BE2C (cell line): ENCODE data around the gene SHANK3.
"Not testable (repeated sequence)": the region's sequence is repeated elsewhere in the genome, so short reads cannot be mapped to it uniquely, and the experiment has no call there.

Source experiments
- DNase-seq: peaks from one replicate; pipeline ENCODE4 v3.0.0-alpha.2; 2020
- H3K27me3 ChIP-seq: fragments of 250-450 bp; sonication (Bioruptor Pico); 2 replicates; pipeline ENCODE4 v1.5.1; 2020; ENCODE audit warnings: mild to moderate bottlenecking
- H3K36me3 ChIP-seq: fragments of 250-450 bp; sonication (Bioruptor Pico); 2 replicates; pipeline ENCODE4 v1.5.1; 2020; ENCODE audit warnings: mild to moderate bottlenecking
- H3K4me1 ChIP-seq: fragments of 250-450 bp; sonication (Bioruptor Pico); 2 replicates; pipeline ENCODE4 v1.5.1; 2020
- H3K4me3 ChIP-seq: 2 replicates; pipeline ENCODE4 v1.5.1; 2011; ENCODE audit warnings: low read depth, low read length
- H3K9me3 ChIP-seq: fragments of 250-450 bp; sonication (Bioruptor Pico); 2 replicates; pipeline ENCODE4 v1.5.1; 2020
- TF ChIP-seq, protein P1 (sequence below): IDR thresholded peaks from 2 replicates; pipeline ENCODE4 v1.5.1; 2012; ENCODE audit warnings: mild to moderate bottlenecking, low read depth, low read length

SHANK3 gene

DNA sequence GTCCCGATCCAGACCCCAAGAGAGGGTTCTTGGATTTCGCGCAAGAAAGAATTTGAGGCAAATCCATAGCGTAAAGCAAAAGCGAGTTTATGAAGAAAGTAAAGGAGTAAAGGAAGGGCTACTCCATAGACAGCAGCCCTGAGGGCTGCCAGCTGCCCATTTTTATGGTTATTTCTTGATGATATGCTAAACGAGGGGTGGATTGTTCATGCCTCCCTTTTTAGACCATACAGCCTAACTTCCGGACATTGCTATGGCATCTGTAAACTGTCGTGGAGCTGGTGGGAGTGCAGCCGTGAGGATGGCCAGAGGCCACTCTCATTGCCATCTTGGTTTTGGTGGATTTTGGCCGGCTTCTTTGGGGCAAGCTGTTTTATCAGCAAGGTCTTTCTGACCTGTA is 19.4 kb upstream of the SHANK3 start:
- TF ChIP-seq, protein P1, sequence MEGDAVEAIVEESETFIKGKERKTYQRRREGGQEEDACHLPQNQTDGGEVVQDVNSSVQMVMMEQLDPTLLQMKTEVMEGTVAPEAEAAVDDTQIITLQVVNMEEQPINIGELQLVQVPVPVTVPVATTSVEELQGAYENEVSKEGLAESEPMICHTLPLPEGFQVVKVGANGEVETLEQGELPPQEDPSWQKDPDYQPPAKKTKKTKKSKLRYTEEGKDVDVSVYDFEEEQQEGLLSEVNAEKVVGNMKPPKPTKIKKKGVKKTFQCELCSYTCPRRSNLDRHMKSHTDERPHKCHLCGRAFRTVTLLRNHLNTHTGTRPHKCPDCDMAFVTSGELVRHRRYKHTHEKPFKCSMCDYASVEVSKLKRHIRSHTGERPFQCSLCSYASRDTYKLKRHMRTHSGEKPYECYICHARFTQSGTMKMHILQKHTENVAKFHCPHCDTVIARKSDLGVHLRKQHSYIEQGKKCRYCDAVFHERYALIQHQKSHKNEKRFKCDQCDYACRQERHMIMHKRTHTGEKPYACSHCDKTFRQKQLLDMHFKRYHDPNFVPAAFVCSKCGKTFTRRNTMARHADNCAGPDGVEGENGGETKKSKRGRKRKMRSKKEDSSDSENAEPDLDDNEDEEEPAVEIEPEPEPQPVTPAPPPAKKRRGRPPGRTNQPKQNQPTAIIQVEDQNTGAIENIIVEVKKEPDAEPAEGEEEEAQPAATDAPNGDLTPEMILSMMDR = no peak
- Histone ChIP-seq H3K27me3 (peaks cover 8% of the 10 kb centered on the region), H3K36me3 (no peaks in the 10 kb centered on the region), H3K4me1 (no peaks in the 10 kb centered on the region), H3K9me3 (peaks cover 5% of the 10 kb centered on the region; the same call in 1 of the 2 replicates), H3K4me3 (no peak overlapping the region)
- DNase-seq = no peak

DNA sequence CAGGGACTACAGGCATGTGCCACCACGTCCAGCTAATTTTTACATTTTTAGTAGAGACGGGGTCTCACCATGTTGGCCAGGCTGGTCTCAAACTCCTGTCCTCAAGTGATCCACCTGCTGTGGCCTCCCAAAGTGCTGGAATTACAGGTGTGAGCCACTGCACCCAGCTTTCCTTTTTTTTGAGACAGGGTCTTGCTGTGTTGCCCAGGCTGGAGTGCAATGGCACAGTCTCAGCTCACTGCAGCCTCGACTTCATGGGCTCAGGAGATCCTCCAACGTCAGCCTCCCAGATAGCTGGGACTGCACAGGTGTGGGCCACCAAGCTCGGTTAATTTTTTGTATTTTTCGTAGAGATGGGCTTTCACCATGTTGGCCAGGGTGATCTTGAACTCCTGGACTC is 18.0 kb upstream of the SHANK3 start:
- H3K4me1 ChIP-seq, H3K36me3 ChIP-seq, H3K9me3 ChIP-seq, H3K27me3 ChIP-seq, DNase-seq, H3K4me3 ChIP-seq: not testable (repeated sequence)

DNA sequence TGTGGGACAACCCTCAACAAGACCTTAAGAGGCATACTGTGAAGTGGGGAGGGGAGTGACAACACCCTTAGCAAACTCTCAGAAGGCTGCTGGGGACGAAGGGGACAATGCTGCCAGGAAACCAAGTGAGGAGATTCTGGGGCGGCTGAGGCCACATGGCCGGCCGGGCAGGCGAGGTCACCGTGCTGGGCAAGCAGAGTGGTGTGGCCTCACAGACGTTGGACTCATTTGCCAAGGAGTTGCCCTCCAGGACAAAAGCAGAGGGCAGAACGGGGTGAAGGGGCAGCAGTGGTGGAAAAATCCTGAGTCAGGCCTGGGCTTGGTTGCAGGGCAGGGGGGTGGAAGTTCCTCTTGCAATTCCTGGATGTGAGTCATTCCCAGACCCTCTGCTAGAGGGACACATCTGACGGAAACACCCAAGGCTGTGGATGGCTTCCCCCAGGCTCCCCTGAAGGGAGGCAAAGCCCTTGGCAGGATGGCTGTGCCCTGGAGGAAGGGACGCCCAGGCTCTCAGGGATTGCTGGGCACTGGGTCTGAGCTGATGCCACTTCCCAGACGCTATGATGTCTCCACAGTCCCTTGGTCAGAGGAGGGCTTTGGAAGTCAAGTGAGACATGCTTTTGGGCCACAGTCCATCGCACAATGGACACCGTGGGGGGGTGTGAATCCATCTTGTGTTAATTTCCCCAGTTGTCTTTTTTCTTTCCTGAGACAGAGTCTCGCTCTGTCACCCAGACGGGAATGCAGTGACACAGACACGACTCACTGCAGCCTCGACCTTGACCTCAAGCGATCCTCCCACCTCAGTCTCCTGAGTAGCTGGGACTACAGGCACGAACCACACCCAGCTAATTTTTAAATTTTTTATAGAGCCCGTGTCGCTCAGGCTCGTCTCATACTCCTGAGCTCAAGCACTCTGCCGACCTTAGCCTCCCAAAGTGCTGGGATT is 16.2 kb upstream of the SHANK3 start:
- H3K27me3 ChIP-seq = peaks cover 8% of the 10 kb centered on the region
- no peak for DNase-seq
- TF ChIP-seq, protein P1 = no peak
- H3K4me1 ChIP-seq = no peaks in the 10 kb centered on the region
- H3K9me3 ChIP-seq = peaks cover 5% of the 10 kb centered on the region; the same call in 1 of the 2 replicates
- no peaks in the 10 kb centered on the region for H3K36me3 ChIP-seq
- no peak overlapping the region for H3K4me3 ChIP-seq

DNA sequence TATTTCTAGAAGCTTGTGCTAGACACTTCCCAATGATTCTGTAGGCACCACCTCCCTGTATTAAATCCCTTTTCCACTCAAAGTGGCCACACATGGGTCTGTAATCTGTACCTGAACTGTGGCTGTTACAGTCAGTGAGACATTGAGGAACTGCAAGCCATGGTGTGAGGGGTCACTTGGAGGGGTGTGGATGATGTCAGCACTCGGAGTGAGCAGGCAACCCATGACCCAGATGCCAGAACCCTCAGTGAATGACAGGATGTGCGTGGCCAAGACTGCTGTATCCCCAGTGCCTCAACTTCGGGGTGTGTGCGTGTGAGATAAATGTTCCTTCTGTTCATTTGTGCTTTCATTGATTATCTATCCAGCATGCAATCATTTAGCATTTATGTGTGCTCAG is 14.7 kb upstream of the SHANK3 start:
- Histone ChIP-seq H3K27me3 (peaks cover 3% of the 10 kb centered on the region; the same call in 1 of the 2 replicates), H3K4me1 (no peaks in the 10 kb centered on the region), H3K9me3 (peaks cover 5% of the 10 kb centered on the region; the same call in 1 of the 2 replicates), H3K36me3 (no peaks in the 10 kb centered on the region), H3K4me3 (no peak overlapping the region)
- TF ChIP-seq, protein P1 = no peak
- DNase-seq = no peak

DNA sequence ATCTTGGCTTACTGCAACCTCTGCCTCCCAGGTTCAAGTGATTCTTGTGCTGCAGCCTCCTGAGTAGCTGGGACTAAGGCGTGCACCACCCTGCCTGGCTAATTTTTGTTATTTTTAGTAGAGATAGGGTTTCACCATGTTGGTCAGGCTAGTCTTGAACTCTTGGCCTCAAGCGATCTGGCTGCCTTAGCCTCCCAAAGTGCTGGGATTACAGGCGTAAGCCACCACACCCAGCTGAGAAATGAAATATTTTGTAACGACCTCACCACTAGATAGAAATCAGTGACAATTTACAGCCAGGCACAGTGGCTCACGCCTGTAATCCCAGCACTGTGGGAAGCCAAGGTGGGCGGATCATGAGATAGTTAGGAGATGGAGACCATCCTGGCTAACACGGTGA is 12.9 kb upstream of the SHANK3 start:
- H3K4me1 ChIP-seq, DNase-seq, H3K9me3 ChIP-seq, H3K36me3 ChIP-seq, H3K4me3 ChIP-seq, H3K27me3 ChIP-seq: not testable (repeated sequence)

DNA sequence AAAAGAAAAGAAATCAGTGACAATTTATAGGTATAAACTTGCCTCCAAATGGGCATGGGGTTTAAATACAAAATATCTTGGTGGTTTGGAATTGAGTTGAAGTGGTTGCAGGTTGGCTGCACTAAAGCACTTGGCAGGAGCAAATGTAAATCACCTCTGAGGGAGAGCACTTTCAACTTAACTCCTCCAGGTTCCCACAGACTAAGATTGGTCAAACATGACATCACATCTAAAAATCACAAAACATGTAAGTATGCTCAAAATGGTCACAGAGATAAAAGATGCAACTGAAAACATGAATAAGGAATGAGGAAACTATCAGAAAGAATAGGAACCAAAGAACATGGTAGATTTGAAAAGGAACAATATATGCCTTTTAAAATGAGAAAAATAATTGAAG is 12.3 kb upstream of the SHANK3 start:
- DNase-seq = no peak
- Histone ChIP-seq H3K36me3 (no peaks in the 10 kb centered on the region), H3K4me3 (no peak overlapping the region), H3K9me3 (no peaks in the 10 kb centered on the region), H3K4me1 (no peaks in the 10 kb centered on the region), H3K27me3 (peaks cover 3% of the 10 kb centered on the region; the same call in 1 of the 2 replicates)
- TF ChIP-seq, protein P1 = no peak

DNA sequence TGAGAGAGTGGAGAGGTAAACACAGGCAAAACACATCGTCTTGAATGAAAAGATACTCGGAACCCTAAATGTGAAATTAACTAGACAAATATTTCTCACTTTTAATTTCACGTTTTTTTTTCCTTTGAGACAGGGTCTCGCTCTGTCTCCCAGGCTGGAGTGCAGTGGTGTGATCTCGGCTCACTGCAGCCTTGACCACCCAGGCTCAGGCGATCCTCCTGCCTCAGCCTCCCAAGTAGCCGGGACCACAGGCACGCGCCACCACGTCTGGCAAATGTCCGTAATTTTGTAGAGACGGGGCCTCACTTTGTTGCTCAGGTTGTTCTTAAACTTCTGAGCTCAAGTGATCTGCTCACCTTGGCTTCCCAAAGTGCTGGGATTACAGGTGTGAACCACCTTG is 7.4 kb upstream of the SHANK3 start:
- H3K36me3 ChIP-seq = no peaks in the 10 kb centered on the region
- no peak for DNase-seq
- no peaks in the 10 kb centered on the region for H3K9me3 ChIP-seq
- peaks cover 15% of the 10 kb centered on the region for H3K27me3 ChIP-seq
- TF ChIP-seq, protein P1 = no peak
- no peak overlapping the region for H3K4me3 ChIP-seq
- H3K4me1 ChIP-seq = no peaks in the 10 kb centered on the region
